Measurements from ENCODE around the gene FANCG. TPM values are rescaled to one million over a fixed set of nuclear protein-coding genes. Genes with fewer than 3 reads are reported as not detected.

The FANCG gene
- total and polyA plus RNA-seq, 7 donors = 3.2 to 24.0 (median 11.0) TPM

GRCh38 chr9:35107297-35108290 is 27.9 kb upstream of the FANCG start:
- peaks cover 0 to 37% (median 32%) of the 10 kb centered on the region in 4 donors for H3K4me1 ChIP-seq
- no peak overlapping the region for H3K27ac ChIP-seq
- no peak overlapping the region for H3K4me3 ChIP-seq
- H3K9me3 ChIP-seq = no peaks in the 10 kb centered on the region
- peaks cover 29 to 45% (median 37%) of the 10 kb centered on the region in 4 donors for H3K36me3 ChIP-seq
- WGBS, 2 donors = 82 to 83% methylated on average over 18 of the region's 18 CpGs
- TF ChIP-seq POLR2A (IDR thresholded peaks at IDR 0.05) (no peak), EP300 (IDR thresholded peaks at IDR 0.05) (no peak), POLR2AphosphoS5 (IDR thresholded peaks at IDR 0.05) (no peak)
- intact Hi-C loops (cut with DNase I) = no loop called here
- no peak for DNase-seq
- no peaks in the 10 kb centered on the region for H3K27me3 ChIP-seq

DNA sequence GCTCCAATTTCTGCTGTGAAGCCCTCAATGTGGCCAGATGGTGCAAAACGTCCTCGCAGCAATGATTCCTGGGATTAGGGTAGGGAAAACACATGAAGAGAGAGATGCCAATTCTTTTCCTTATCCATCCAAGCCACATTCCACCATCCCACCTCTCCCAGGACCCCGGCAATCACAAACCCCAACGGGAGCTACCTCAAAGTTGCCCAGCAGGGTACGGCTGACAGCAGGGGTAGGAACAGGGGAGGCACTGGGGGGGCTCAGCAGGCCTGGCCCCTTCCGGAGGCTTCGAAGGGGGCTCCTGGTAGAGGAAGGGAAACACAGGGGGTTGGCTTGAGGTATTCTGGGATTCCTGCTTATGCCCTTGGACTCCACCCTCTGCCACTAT is 26.6 kb upstream of the FANCG start:
- TF ChIP-seq, protein P1, sequence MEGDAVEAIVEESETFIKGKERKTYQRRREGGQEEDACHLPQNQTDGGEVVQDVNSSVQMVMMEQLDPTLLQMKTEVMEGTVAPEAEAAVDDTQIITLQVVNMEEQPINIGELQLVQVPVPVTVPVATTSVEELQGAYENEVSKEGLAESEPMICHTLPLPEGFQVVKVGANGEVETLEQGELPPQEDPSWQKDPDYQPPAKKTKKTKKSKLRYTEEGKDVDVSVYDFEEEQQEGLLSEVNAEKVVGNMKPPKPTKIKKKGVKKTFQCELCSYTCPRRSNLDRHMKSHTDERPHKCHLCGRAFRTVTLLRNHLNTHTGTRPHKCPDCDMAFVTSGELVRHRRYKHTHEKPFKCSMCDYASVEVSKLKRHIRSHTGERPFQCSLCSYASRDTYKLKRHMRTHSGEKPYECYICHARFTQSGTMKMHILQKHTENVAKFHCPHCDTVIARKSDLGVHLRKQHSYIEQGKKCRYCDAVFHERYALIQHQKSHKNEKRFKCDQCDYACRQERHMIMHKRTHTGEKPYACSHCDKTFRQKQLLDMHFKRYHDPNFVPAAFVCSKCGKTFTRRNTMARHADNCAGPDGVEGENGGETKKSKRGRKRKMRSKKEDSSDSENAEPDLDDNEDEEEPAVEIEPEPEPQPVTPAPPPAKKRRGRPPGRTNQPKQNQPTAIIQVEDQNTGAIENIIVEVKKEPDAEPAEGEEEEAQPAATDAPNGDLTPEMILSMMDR (IDR thresholded peaks at IDR 0.05) = no peak
- no peak for TF ChIP-seq EP300 (IDR thresholded peaks at IDR 0.05)
- TF ChIP-seq POLR2AphosphoS5 (IDR thresholded peaks at IDR 0.05) = no peak
- no peak for TF ChIP-seq POLR2A (IDR thresholded peaks at IDR 0.05)
- peaks cover 0 to 39% (median 34%) of the 10 kb centered on the region in 4 donors for H3K4me1 ChIP-seq
- WGBS, 2 donors = 93 to 94% methylated on average over 7 of the region's 7 CpGs
- peaks cover 29 to 51% (median 37%) of the 10 kb centered on the region in 4 donors for H3K36me3 ChIP-seq
- no peak for DNase-seq
- H3K27ac ChIP-seq = no peak overlapping the region
- H3K27me3 ChIP-seq = no peaks in the 10 kb centered on the region
- no peaks in the 10 kb centered on the region for H3K9me3 ChIP-seq
- intact Hi-C loops (cut with DNase I) = no loop called here
- H3K4me3 ChIP-seq = no peak overlapping the region

DNA sequence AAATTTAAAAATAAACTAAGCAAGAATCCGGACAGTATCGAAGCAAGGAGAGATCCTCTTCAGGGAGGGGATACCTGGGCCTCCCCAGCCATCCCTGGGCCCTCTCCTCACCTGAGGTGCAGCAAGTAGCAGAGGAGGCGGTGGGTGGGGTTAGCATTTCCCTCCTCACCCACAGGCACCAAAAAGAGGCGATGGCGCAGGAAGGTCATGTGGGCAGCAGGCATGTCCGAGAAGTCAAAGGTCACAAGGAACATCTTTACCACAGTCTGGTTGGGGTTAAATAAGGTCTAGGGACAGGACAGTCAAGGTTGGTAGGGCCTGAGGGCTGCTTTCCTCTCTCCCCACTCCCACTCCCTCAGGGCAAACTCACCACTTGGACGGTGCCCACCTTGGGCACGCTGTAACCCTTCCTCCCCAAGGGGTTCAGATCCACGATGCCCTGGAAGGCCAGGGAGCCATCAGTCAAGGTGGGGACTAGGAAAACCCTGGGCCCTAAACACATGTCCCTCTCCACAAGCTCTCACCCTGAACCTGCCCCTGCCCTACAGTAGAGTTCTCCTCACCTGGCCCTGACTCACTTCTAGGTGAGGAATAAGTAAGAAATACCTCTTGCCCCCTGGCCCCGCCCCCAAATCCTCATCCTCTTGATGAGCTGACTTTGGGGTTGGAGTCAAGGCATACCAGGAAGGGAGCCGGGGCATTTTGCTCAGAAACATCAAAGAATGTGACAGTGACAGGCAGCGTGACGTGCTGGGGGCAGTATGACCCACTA is 26.0 kb upstream of the FANCG start:
- Histone ChIP-seq H3K9me3 (no peaks in the 10 kb centered on the region), H3K36me3 (peaks cover 29 to 56% (median 40%) of the 10 kb centered on the region in 4 donors), H3K4me3 (no peak overlapping the region), H3K4me1 (peaks cover 0 to 40% (median 33%) of the 10 kb centered on the region in 4 donors), H3K27me3 (no peaks in the 10 kb centered on the region), H3K27ac (no peak overlapping the region)
- no peak for TF ChIP-seq POLR2AphosphoS5 (IDR thresholded peaks at IDR 0.05)
- TF ChIP-seq POLR2A (IDR thresholded peaks at IDR 0.05) = no peak
- TF ChIP-seq, protein P1 (IDR thresholded peaks at IDR 0.05) = no peak
- no peak for TF ChIP-seq EP300 (IDR thresholded peaks at IDR 0.05)
- WGBS, 2 donors = 94 to 96% methylated on average over 13 of the region's 13 CpGs
- no peak for DNase-seq
- intact Hi-C loops (cut with DNase I) = no loop called here

DNA sequence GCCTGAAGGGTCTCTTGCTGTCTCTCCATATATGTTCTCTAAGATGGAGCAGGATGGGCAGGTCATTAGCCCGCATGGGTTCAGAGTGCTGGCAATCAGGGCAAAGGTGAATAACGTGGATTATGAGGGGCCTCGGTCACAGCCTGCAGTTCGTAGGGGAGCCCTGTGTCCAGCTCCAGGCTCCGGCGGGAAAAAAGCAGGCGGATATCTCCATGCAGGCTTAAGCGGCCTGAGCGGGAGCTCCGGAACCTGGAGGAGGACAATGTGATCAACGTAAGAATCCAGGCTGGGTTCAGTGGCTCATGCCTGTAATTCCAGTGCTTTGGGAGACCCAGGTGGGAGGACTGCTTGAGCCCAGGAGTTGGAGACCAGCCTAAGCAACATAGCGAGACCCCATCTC is 25.4 kb upstream of the FANCG start:
- Histone ChIP-seq H3K4me3 (no peak overlapping the region), H3K27ac (no peak overlapping the region), H3K36me3 (peaks cover 31 to 63% (median 46%) of the 10 kb centered on the region in 4 donors), H3K9me3 (no peaks in the 10 kb centered on the region), H3K27me3 (no peaks in the 10 kb centered on the region), H3K4me1 (peaks cover 0 to 35% (median 27%) of the 10 kb centered on the region in 4 donors)
- WGBS, 2 donors = 91 to 95% methylated on average over 12 of the region's 12 CpGs
- intact Hi-C loops (cut with DNase I) = no loop called here
- TF ChIP-seq, protein P1 (IDR thresholded peaks at IDR 0.05) = no peak
- TF ChIP-seq POLR2AphosphoS5 (IDR thresholded peaks at IDR 0.05) = no peak
- no peak for TF ChIP-seq POLR2A (IDR thresholded peaks at IDR 0.05)
- TF ChIP-seq EP300 (IDR thresholded peaks at IDR 0.05) = no peak
- no peak for DNase-seq

DNA sequence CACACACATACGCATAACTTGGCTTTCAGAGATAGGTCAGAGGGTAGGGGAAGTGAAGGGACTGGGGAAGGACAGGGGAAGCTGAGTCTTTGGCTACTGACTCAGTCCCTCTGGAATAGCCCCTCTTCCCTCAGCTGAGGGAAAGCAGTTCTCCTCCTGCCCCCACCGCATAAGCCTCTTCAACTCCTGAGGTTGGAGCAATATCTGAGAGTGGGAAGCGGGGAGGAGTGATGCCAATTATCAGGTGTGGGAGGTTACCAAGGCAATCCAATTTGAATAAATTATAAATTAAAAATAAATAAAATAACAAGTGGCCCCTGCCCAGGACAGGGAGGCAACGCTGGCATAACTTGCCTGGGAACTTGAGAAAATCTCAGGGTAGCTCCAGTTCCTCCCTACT is 24.8 kb upstream of the FANCG start:
- H3K36me3 ChIP-seq = peaks cover 35 to 68% (median 50%) of the 10 kb centered on the region in 4 donors
- no peaks in the 10 kb centered on the region for H3K9me3 ChIP-seq
- H3K27ac ChIP-seq = peak overlapping the region in 2 of 4 donors; percentile 91 to 95
- no peak for TF ChIP-seq POLR2A (IDR thresholded peaks at IDR 0.05)
- no peak for TF ChIP-seq POLR2AphosphoS5 (IDR thresholded peaks at IDR 0.05)
- TF ChIP-seq, protein P1 (IDR thresholded peaks at IDR 0.05) = no peak
- TF ChIP-seq EP300 (IDR thresholded peaks at IDR 0.05) = no peak
- no peak overlapping the region for H3K4me3 ChIP-seq
- DNase-seq = no peak
- 95% methylated on average over 4 of the region's 4 CpGs for WGBS, 2 donors
- H3K4me1 ChIP-seq = peaks cover 0 to 33% (median 23%) of the 10 kb centered on the region in 4 donors
- intact Hi-C loops (cut with DNase I) = no loop called here
- no peaks in the 10 kb centered on the region for H3K27me3 ChIP-seq
